ENCODE measurements around the gene MOB3B.

MOB3B gene

GRCh38 chr9:27382975-27383374 is 146.6 kb downstream of the MOB3B start:
- Histone ChIP-seq H3K27me3 (ENCODE audit: control insufficient read depth in 3 of 3, insufficient read depth in 3 of 3, low read depth in 1 of 3, low read length in 3 of 3) (no peaks in the 10 kb centered on the region), H3K18ac (ENCODE audit: low read length) (no peak overlapping the region), H2BK12ac (ENCODE audit: low read length) (no peak overlapping the region), H3K79me1 (ENCODE audit: low read depth, low read length) (no peaks in the 10 kb centered on the region), H3K14ac (ENCODE audit: low read length) (no peak overlapping the region), H3K9me3 (replicated peaks in 1 of 2; ENCODE audit: control insufficient read depth in 2 of 2, insufficient read depth in 1 of 2, low read depth in 1 of 2, low read length in 2 of 2) (no peaks in the 10 kb centered on the region), H4K8ac (ENCODE audit: low read depth, low read length) (no peak overlapping the region), H2AK5ac (ENCODE audit: low read depth, low read length) (no peak overlapping the region), H3K36me3 (replicated peaks in 1 of 2; ENCODE audit: control insufficient read depth in 2 of 2, insufficient read depth in 2 of 2, low read length in 2 of 2) (peaks cover 0 to 3% of the 10 kb centered on the region in 2 donors), H2BK5ac (ENCODE audit: low read length) (no peak overlapping the region), H3K23ac (ENCODE audit: low read depth, low read length, poor library complexity) (no peak overlapping the region), H3K4me1 (ENCODE audit: control insufficient read depth in 2 of 2, insufficient read depth in 1 of 2, low read depth in 1 of 2, low read length in 2 of 2) (peaks cover 0 to 7% of the 10 kb centered on the region in 2 donors), H3K4me2 (ENCODE audit: insufficient read depth, low read length, poor library complexity, severe bottlenecking) (no peak overlapping the region), H3K9ac (ENCODE audit: low read depth, low read length, poor library complexity) (no peak overlapping the region), H3K27ac (replicated peaks; ENCODE audit: low read length) (no peak overlapping the region), H2BK120ac (ENCODE audit: low read depth, low read length) (no peak overlapping the region), H3K4me3 (ENCODE audit: low read length in 2 of 2) (no peak overlapping the region), H2BK15ac (ENCODE audit: low read length) (no peak overlapping the region), H3K4ac (ENCODE audit: low read length) (no peak overlapping the region), H2AFZ (ENCODE audit: low read length) (no peak overlapping the region), H4K91ac (ENCODE audit: low read depth, low read length, poor library complexity) (no peak overlapping the region)
- DNase-seq (ENCODE audit: low spot score), result no peak
- WGBS, 2 donors (ENCODE audit: extremely low coverage in 2 of 2, insufficient read length in 2 of 2, insufficient replicate concordance in 1 of 2), result no CpG with 5 or more reads among the region's 2 CpGs

- Histone ChIP-seq H3K27ac (replicated peaks; ENCODE audit: low read length) (no peak overlapping the region), H3K36me3 (replicated peaks in 1 of 2; ENCODE audit: control insufficient read depth in 2 of 2, insufficient read depth in 2 of 2, low read length in 2 of 2) (peaks cover 0 to 3% of the 10 kb centered on the region in 2 donors), H3K4me1 (ENCODE audit: control insufficient read depth in 2 of 2, insufficient read depth in 1 of 2, low read depth in 1 of 2, low read length in 2 of 2) (peaks cover 0 to 10% of the 10 kb centered on the region in 2 donors), H2AK5ac (ENCODE audit: low read depth, low read length) (no peak overlapping the region), H2BK15ac (ENCODE audit: low read length) (no peak overlapping the region), H3K14ac (ENCODE audit: low read length) (no peak overlapping the region), H4K8ac (ENCODE audit: low read depth, low read length) (no peak overlapping the region), H3K4me2 (ENCODE audit: insufficient read depth, low read length, poor library complexity, severe bottlenecking) (no peak overlapping the region), H3K4me3 (ENCODE audit: low read length in 2 of 2) (no peak overlapping the region), H3K79me1 (ENCODE audit: low read depth, low read length) (no peaks in the 10 kb centered on the region), H2BK120ac (ENCODE audit: low read depth, low read length) (no peak overlapping the region), H3K23ac (ENCODE audit: low read depth, low read length, poor library complexity) (no peak overlapping the region), H2AFZ (ENCODE audit: low read length) (no peak overlapping the region), H3K27me3 (ENCODE audit: control insufficient read depth in 3 of 3, insufficient read depth in 3 of 3, low read depth in 1 of 3, low read length in 3 of 3) (no peaks in the 10 kb centered on the region), H3K4ac (ENCODE audit: low read length) (no peak overlapping the region), H3K18ac (ENCODE audit: low read length) (no peak overlapping the region), H3K9ac (ENCODE audit: low read depth, low read length, poor library complexity) (no peak overlapping the region), H3K9me3 (replicated peaks in 1 of 2; ENCODE audit: control insufficient read depth in 2 of 2, insufficient read depth in 1 of 2, low read depth in 1 of 2, low read length in 2 of 2) (no peaks in the 10 kb centered on the region), H4K91ac (ENCODE audit: low read depth, low read length, poor library complexity) (no peak overlapping the region), H2BK12ac (ENCODE audit: low read length) (no peak overlapping the region), H2BK5ac (ENCODE audit: low read length) (no peak overlapping the region)
- WGBS, 2 donors (ENCODE audit: extremely low coverage in 2 of 2, insufficient read length in 2 of 2, insufficient replicate concordance in 1 of 2), result no CpG with 5 or more reads among the region's 4 CpGs
- DNase-seq (ENCODE audit: low spot score), result no peak
Observed at GRCh38 chr9:27382308-27382707, 147.3 kb downstream of the MOB3B start.

- no peak overlapping the region for H3K18ac ChIP-seq (ENCODE audit: low read length)
- peaks cover 0 to 9% of the 10 kb centered on the region in 2 donors for H3K4me1 ChIP-seq (ENCODE audit: control insufficient read depth in 2 of 2, insufficient read depth in 1 of 2, low read depth in 1 of 2, low read length in 2 of 2)
- no peaks in the 10 kb centered on the region for H3K79me1 ChIP-seq (ENCODE audit: low read depth, low read length)
- H2BK120ac ChIP-seq (ENCODE audit: low read depth, low read length), result no peak overlapping the region
- H2BK15ac ChIP-seq (ENCODE audit: low read length), result no peak overlapping the region
- H2AK5ac ChIP-seq (ENCODE audit: low read depth, low read length), result no peak overlapping the region
- H3K4me2 ChIP-seq (ENCODE audit: insufficient read depth, low read length, poor library complexity, severe bottlenecking), result no peak overlapping the region
- H2BK12ac ChIP-seq (ENCODE audit: low read length), result no peak overlapping the region
- no peak for DNase-seq (ENCODE audit: low spot score)
- H2AFZ ChIP-seq (ENCODE audit: low read length), result no peak overlapping the region
- no peak overlapping the region for H3K27ac ChIP-seq (replicated peaks; ENCODE audit: low read length)
- no peak overlapping the region for H3K4ac ChIP-seq (ENCODE audit: low read length)
- H3K4me3 ChIP-seq (ENCODE audit: low read length in 2 of 2), result no peak overlapping the region
- WGBS, 2 donors (ENCODE audit: extremely low coverage in 2 of 2, insufficient read length in 2 of 2, insufficient replicate concordance in 1 of 2), result no CpG with 5 or more reads among the region's 8 CpGs
- peaks cover 0 to 3% of the 10 kb centered on the region in 2 donors for H3K36me3 ChIP-seq (replicated peaks in 1 of 2; ENCODE audit: control insufficient read depth in 2 of 2, insufficient read depth in 2 of 2, low read length in 2 of 2)
- no peaks in the 10 kb centered on the region for H3K9me3 ChIP-seq (replicated peaks in 1 of 2; ENCODE audit: control insufficient read depth in 2 of 2, insufficient read depth in 1 of 2, low read depth in 1 of 2, low read length in 2 of 2)
- peak overlapping the region; percentile 70 for H4K8ac ChIP-seq (ENCODE audit: low read depth, low read length)
- no peaks in the 10 kb centered on the region for H3K27me3 ChIP-seq (ENCODE audit: control insufficient read depth in 3 of 3, insufficient read depth in 3 of 3, low read depth in 1 of 3, low read length in 3 of 3)
- H4K91ac ChIP-seq (ENCODE audit: low read depth, low read length, poor library complexity), result no peak overlapping the region
- H3K9ac ChIP-seq (ENCODE audit: low read depth, low read length, poor library complexity), result no peak overlapping the region
- no peak overlapping the region for H3K14ac ChIP-seq (ENCODE audit: low read length)
- H2BK5ac ChIP-seq (ENCODE audit: low read length), result no peak overlapping the region
- no peak overlapping the region for H3K23ac ChIP-seq (ENCODE audit: low read depth, low read length, poor library complexity)
Observed at GRCh38 chr9:27379311-27380251, 150.0 kb downstream of the MOB3B start.

- WGBS, 2 donors (ENCODE audit: extremely low coverage in 2 of 2, insufficient read length in 2 of 2, insufficient replicate concordance in 1 of 2), result no CpG with 5 or more reads among the region's 1 CpG
- H2BK15ac ChIP-seq (ENCODE audit: low read length), result no peak overlapping the region
- no peak for DNase-seq (ENCODE audit: low spot score)
Observed at GRCh38 chr9:27377811-27378456, 151.7 kb downstream of the MOB3B start.

More at GRCh38 chr9:27377811-27378456, 151.7 kb downstream of the MOB3B start:
- peaks cover 0 to 9% of the 10 kb centered on the region in 2 donors for H3K4me1 ChIP-seq (ENCODE audit: control insufficient read depth in 2 of 2, insufficient read depth in 1 of 2, low read depth in 1 of 2, low read length in 2 of 2)
- peaks cover 0 to 3% of the 10 kb centered on the region in 2 donors for H3K36me3 ChIP-seq (replicated peaks in 1 of 2; ENCODE audit: control insufficient read depth in 2 of 2, insufficient read depth in 2 of 2, low read length in 2 of 2)
- H3K23ac ChIP-seq (ENCODE audit: low read depth, low read length, poor library complexity), result no peak overlapping the region
- H3K4me2 ChIP-seq (ENCODE audit: insufficient read depth, low read length, poor library complexity, severe bottlenecking), result no peak overlapping the region
- H4K91ac ChIP-seq (ENCODE audit: low read depth, low read length, poor library complexity), result no peak overlapping the region
- no peak overlapping the region for H3K9ac ChIP-seq (ENCODE audit: low read depth, low read length, poor library complexity)
- H3K18ac ChIP-seq (ENCODE audit: low read length), result no peak overlapping the region
- no peak overlapping the region for H2BK5ac ChIP-seq (ENCODE audit: low read length)
- no peak overlapping the region for H2AK5ac ChIP-seq (ENCODE audit: low read depth, low read length)
- no peak overlapping the region for H2BK12ac ChIP-seq (ENCODE audit: low read length)
- H3K27ac ChIP-seq (replicated peaks; ENCODE audit: low read length), result no peak overlapping the region
- H3K14ac ChIP-seq (ENCODE audit: low read length), result no peak overlapping the region
- H3K79me1 ChIP-seq (ENCODE audit: low read depth, low read length), result no peaks in the 10 kb centered on the region
- no peak overlapping the region for H4K8ac ChIP-seq (ENCODE audit: low read depth, low read length)
- no peak overlapping the region for H3K4ac ChIP-seq (ENCODE audit: low read length)
- no peaks in the 10 kb centered on the region for H3K27me3 ChIP-seq (ENCODE audit: control insufficient read depth in 3 of 3, insufficient read depth in 3 of 3, low read depth in 1 of 3, low read length in 3 of 3)
- no peak overlapping the region for H2AFZ ChIP-seq (ENCODE audit: low read length)
- H2BK120ac ChIP-seq (ENCODE audit: low read depth, low read length), result no peak overlapping the region
- H3K4me3 ChIP-seq (ENCODE audit: low read length in 2 of 2), result no peak overlapping the region
- H3K9me3 ChIP-seq (replicated peaks in 1 of 2; ENCODE audit: control insufficient read depth in 2 of 2, insufficient read depth in 1 of 2, low read depth in 1 of 2, low read length in 2 of 2), result no peaks in the 10 kb centered on the region
